Measurements from ENCODE around the gene PGM3. TPM values are rescaled to one million over a fixed set of nuclear protein-coding genes. Genes with fewer than 3 reads are reported as not detected.

The PGM3 gene
- polyA plus RNA-seq, 2 of the 4 experiments (the other 2 are of a cell fraction): 37.3 to 51.7 TPM

DNA sequence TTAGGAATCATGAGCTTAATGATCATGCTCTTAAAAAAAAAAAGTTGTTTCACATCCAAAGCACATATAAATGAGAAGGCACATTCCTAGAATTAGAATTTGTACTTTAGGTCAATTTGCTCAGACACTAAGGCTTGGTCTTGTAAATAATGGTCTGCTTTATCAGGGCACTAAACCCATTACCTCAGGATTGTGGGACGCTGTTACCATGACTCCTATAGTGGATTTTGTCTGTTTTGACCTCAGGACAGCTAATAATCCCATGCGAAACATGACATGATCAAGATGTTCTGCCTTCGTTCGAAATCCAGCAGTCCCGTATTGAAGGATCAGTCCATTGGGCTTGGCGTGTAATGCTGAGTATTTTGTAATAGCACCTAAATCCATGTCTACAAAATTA is 2.4 kb downstream of the PGM3 start (continued):
- TF ChIP-seq HMGXB4 (CRISPR knock-in tag; IDR thresholded peaks at IDR 0.05; ENCODE audit: borderline replicate concordance) (no peak), JUNB (IDR thresholded peaks at IDR 0.05) (no peak)

GRCh38 chr6:83188501-83188900 is 4.6 kb downstream of the PGM3 start:
- POLR2A ChIA-PET: no interaction called here
- DNase-seq (ENCODE audit: low read depth in 1 of 2, low spot score in 1 of 2) (no peak), FAIRE-seq (no peak), ATAC-seq (no peak)
- 86% methylated on average over 3 of the region's 3 CpGs for WGBS (ENCODE audit: missing lambda C conversion rate)
- peaks cover 10% of the 10 kb centered on the region; the same call in 2 of the 3 replicates for H3K4me1 ChIP-seq
- H3K4me3 ChIP-seq: no peak overlapping the region
- TF ChIP-seq EHF (CRISPR knock-in tag; IDR thresholded peaks at IDR 0.05) (no peak), NFE2L2 (conservative IDR thresholded peaks at IDR 0.05; ENCODE audit: low read length) (no peak), ESRRA (IDR thresholded peaks at IDR 0.05; ENCODE audit: borderline replicate concordance, low read length) (no peak), SMC3 (IDR thresholded peaks at IDR 0.05) (no peak), TP53 (CRISPR knock-in tag; IDR thresholded peaks at IDR 0.05) (no peak), HMGXB4 (CRISPR knock-in tag; IDR thresholded peaks at IDR 0.05; ENCODE audit: borderline replicate concordance) (no peak), HDAC2 (IDR thresholded peaks at IDR 0.05) (no peak), FOXS1 (CRISPR knock-in tag; IDR thresholded peaks at IDR 0.05) (no peak), HOXB13 (CRISPR knock-in tag; IDR thresholded peaks at IDR 0.05; ENCODE audit: low read depth) (no peak), RAD21 (conservative IDR thresholded peaks at IDR 0.05 in 1 of 2, IDR thresholded peaks at IDR 0.05 in 1 of 2) (no peak), HOXA7 (CRISPR knock-in tag; IDR thresholded peaks at IDR 0.05) (no peak), MYC (IDR thresholded peaks at IDR 0.05; ENCODE audit: borderline replicate concordance, low read length) (no peak), CTCF (IDR thresholded peaks at IDR 0.05) (no peak), RNF2 (IDR thresholded peaks at IDR 0.05; ENCODE audit: borderline replicate concordance, low read depth) (no peak), E2F6 (IDR thresholded peaks at IDR 0.05; ENCODE audit: borderline replicate concordance, low read depth) (no peak), HOXB5 (CRISPR knock-in tag; IDR thresholded peaks at IDR 0.05) (no peak)
- TF ChIP-seq, protein P1, sequence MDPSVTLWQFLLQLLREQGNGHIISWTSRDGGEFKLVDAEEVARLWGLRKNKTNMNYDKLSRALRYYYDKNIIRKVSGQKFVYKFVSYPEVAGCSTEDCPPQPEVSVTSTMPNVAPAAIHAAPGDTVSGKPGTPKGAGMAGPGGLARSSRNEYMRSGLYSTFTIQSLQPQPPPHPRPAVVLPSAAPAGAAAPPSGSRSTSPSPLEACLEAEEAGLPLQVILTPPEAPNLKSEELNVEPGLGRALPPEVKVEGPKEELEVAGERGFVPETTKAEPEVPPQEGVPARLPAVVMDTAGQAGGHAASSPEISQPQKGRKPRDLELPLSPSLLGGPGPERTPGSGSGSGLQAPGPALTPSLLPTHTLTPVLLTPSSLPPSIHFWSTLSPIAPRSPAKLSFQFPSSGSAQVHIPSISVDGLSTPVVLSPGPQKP (IDR thresholded peaks at IDR 0.05; ENCODE audit: low read depth, low read length): no peak
- no peak overlapping the region for H3K27ac ChIP-seq
- H3K4me2 ChIP-seq: no peak overlapping the region
- CTCF ChIA-PET: interaction anchor here (1.2 to 1.9 kb wide), 3 partner anchors 8 to 121 kb away, joined by 3 to 6 read pairs (median 3); partner anchors contain the start of gene DOP1A
- H3K9me3 ChIP-seq: no peaks in the 10 kb centered on the region
